ENCODE data around the gene IDH2.

The IDH2 gene

GRCh38 chr15:90064911-90065681, 37.2 kb downstream of the IDH2 start:
- Mint-ChIP-seq H3K36me3 (peaks cover 5% of the 10 kb centered on the region), H3K27ac (no peak overlapping the region), H3K9me3 (no peaks in the 10 kb centered on the region), H3K4me1 (peaks cover 25% of the 10 kb centered on the region), H3K4me3 (no peak overlapping the region)
- no peak for ATAC-seq
- DNase-seq (ENCODE audit: low spot score in 2 of 2), result no peak

- Mint-ChIP-seq H3K36me3 (peaks cover 9% of the 10 kb centered on the region), H3K4me3 (no peak overlapping the region), H3K27ac (peak overlapping the region; percentile 23), H3K4me1 (peaks cover 37% of the 10 kb centered on the region), H3K9me3 (no peaks in the 10 kb centered on the region)
- ATAC-seq (no peak), DNase-seq (ENCODE audit: low spot score in 2 of 2) (no peak)
Measured at GRCh38 chr15:90063770-90064247, 38.5 kb downstream of the IDH2 start.

- DNase-seq (ENCODE audit: low spot score in 2 of 2) (no peak), ATAC-seq (no peak)
- peaks cover 10% of the 10 kb centered on the region for H3K36me3 Mint-ChIP-seq
- no peaks in the 10 kb centered on the region for H3K9me3 Mint-ChIP-seq
- peak overlapping the region; percentile 23 for H3K27ac Mint-ChIP-seq
- H3K4me3 Mint-ChIP-seq, result no peak overlapping the region
- H3K4me1 Mint-ChIP-seq, result peaks cover 44% of the 10 kb centered on the region
Measured at GRCh38 chr15:90062973-90063769, 39.1 kb downstream of the IDH2 start.

- Mint-ChIP-seq H3K9me3 (no peaks in the 10 kb centered on the region), H3K27ac (peak overlapping the region; percentile 87), H3K36me3 (peaks cover 10% of the 10 kb centered on the region), H3K4me3 (peak overlapping the region; percentile 17), H3K4me1 (peaks cover 49% of the 10 kb centered on the region)
- ATAC-seq (no peak), DNase-seq (ENCODE audit: low spot score in 2 of 2) (no peak)
Measured at GRCh38 chr15:90062462-90062932, 39.8 kb downstream of the IDH2 start.

- Mint-ChIP-seq H3K4me3 (peak overlapping the region; percentile 17), H3K36me3 (peaks cover 10% of the 10 kb centered on the region), H3K9me3 (no peaks in the 10 kb centered on the region), H3K4me1 (peaks cover 49% of the 10 kb centered on the region), H3K27ac (peak overlapping the region; percentile 87)
- DNase-seq (ENCODE audit: low spot score in 2 of 2), result no peak
- peak; percentile 39 for ATAC-seq
Measured at GRCh38 chr15:90062023-90062442, 40.2 kb downstream of the IDH2 start.

- peak overlapping the region; percentile 87 for H3K27ac Mint-ChIP-seq
- H3K4me3 Mint-ChIP-seq, result no peak overlapping the region
- H3K4me1 Mint-ChIP-seq, result peaks cover 49% of the 10 kb centered on the region
- DNase-seq (ENCODE audit: low spot score in 2 of 2) (no peak), ATAC-seq (no peak)
- peaks cover 10% of the 10 kb centered on the region for H3K36me3 Mint-ChIP-seq
- no peaks in the 10 kb centered on the region for H3K9me3 Mint-ChIP-seq
Measured at GRCh38 chr15:90060797-90061196, 41.5 kb downstream of the IDH2 start.

GRCh38 chr15:90059208-90059985, 42.9 kb downstream of the IDH2 start:
- Mint-ChIP-seq H3K36me3 (peaks cover 10% of the 10 kb centered on the region), H3K27ac (peak overlapping the region; percentile 92), H3K4me1 (peaks cover 54% of the 10 kb centered on the region), H3K9me3 (no peaks in the 10 kb centered on the region), H3K4me3 (peak overlapping the region; percentile 50)
- DNase-seq (ENCODE audit: low spot score in 2 of 2) (peak; percentile 46 to 82), ATAC-seq (peak; percentile 94)

GRCh38 chr15:90058775-90059174, 43.5 kb downstream of the IDH2 start:
- Mint-ChIP-seq H3K27ac (peak overlapping the region; percentile 92), H3K4me3 (peak overlapping the region; percentile 50)
- no peak for ATAC-seq

GRCh38 chr15:90058308-90058707, 44.0 kb downstream of the IDH2 start:
- Mint-ChIP-seq H3K36me3 (peaks cover 6% of the 10 kb centered on the region), H3K27ac (peak overlapping the region; percentile 92), H3K4me3 (no peak overlapping the region), H3K4me1 (peaks cover 49% of the 10 kb centered on the region), H3K9me3 (no peaks in the 10 kb centered on the region)
- ATAC-seq (no peak), DNase-seq (ENCODE audit: low spot score in 2 of 2) (no peak)

More at GRCh38 chr15:90058775-90059174, 43.5 kb downstream of the IDH2 start:
- H3K9me3 Mint-ChIP-seq, result no peaks in the 10 kb centered on the region
- H3K4me1 Mint-ChIP-seq, result peaks cover 53% of the 10 kb centered on the region
- H3K36me3 Mint-ChIP-seq, result peaks cover 8% of the 10 kb centered on the region
- DNase-seq (ENCODE audit: low spot score in 2 of 2), result no peak

- H3K27ac Mint-ChIP-seq, result no peak overlapping the region
- H3K9me3 Mint-ChIP-seq, result no peaks in the 10 kb centered on the region
- ATAC-seq (no peak), DNase-seq (ENCODE audit: low spot score in 2 of 2) (no peak)
- H3K36me3 Mint-ChIP-seq, result peaks cover 6% of the 10 kb centered on the region
- peaks cover 43% of the 10 kb centered on the region for H3K4me1 Mint-ChIP-seq
- no peak overlapping the region for H3K4me3 Mint-ChIP-seq
Measured at GRCh38 chr15:90056529-90056928, 45.7 kb downstream of the IDH2 start.

GRCh38 chr15:90055182-90055581, 47.1 kb downstream of the IDH2 start:
- Mint-ChIP-seq H3K4me1 (peaks cover 42% of the 10 kb centered on the region), H3K27ac (no peak overlapping the region)

GRCh38 chr15:90054618-90055097, 47.6 kb downstream of the IDH2 start:
- H3K27ac Mint-ChIP-seq, result peak overlapping the region; percentile 76
- DNase-seq (ENCODE audit: low spot score in 2 of 2) (no peak), ATAC-seq (no peak)
- peaks cover 42% of the 10 kb centered on the region for H3K4me1 Mint-ChIP-seq
- H3K4me3 Mint-ChIP-seq, result no peak overlapping the region
- peaks cover 6% of the 10 kb centered on the region for H3K36me3 Mint-ChIP-seq
- no peaks in the 10 kb centered on the region for H3K9me3 Mint-ChIP-seq

More at GRCh38 chr15:90055182-90055581, 47.1 kb downstream of the IDH2 start:
- DNase-seq (ENCODE audit: low spot score in 2 of 2) (no peak), ATAC-seq (no peak)
- no peak overlapping the region for H3K4me3 Mint-ChIP-seq
- H3K9me3 Mint-ChIP-seq, result no peaks in the 10 kb centered on the region
- H3K36me3 Mint-ChIP-seq, result peaks cover 6% of the 10 kb centered on the region

GRCh38 chr15:90053685-90054466, 48.4 kb downstream of the IDH2 start:
- no peaks in the 10 kb centered on the region for H3K9me3 Mint-ChIP-seq
- H3K4me3 Mint-ChIP-seq, result no peak overlapping the region
- peaks cover 38% of the 10 kb centered on the region for H3K4me1 Mint-ChIP-seq
- no peak for DNase-seq (ENCODE audit: low spot score in 2 of 2)
- H3K36me3 Mint-ChIP-seq, result peaks cover 2% of the 10 kb centered on the region
- ATAC-seq, result no peak
- peak overlapping the region; percentile 76 for H3K27ac Mint-ChIP-seq

GRCh38 chr15:90051874-90052273, 50.4 kb downstream of the IDH2 start:
- peaks cover 26% of the 10 kb centered on the region for H3K4me1 Mint-ChIP-seq
- H3K27ac Mint-ChIP-seq, result peak overlapping the region; percentile 65
- H3K4me3 Mint-ChIP-seq, result no peak overlapping the region

More at GRCh38 chr15:90051874-90052273, 50.4 kb downstream of the IDH2 start:
- DNase-seq (ENCODE audit: low spot score in 2 of 2) (no peak), ATAC-seq (no peak)
- H3K36me3 Mint-ChIP-seq, result no peaks in the 10 kb centered on the region
- H3K9me3 Mint-ChIP-seq, result no peaks in the 10 kb centered on the region
